ENCODE measurements around the gene PAX5. TPM values are rescaled to one million over a fixed set of nuclear protein-coding genes. Genes with fewer than 3 reads are reported as not detected.

Gene PAX5
- polyA plus RNA-seq, 1 donor from 2014 or later = not detected

GRCh38 chr9:36939214-36939613 is 94.9 kb downstream of the PAX5 start:
- H3K9me2 ChIP-seq (ENCODE audit: insufficient read depth, low read length) = no peaks in the 10 kb centered on the region
- TF ChIP-seq REST (IDR thresholded peaks at IDR 0.05; ENCODE audit: borderline replicate concordance) (no peak), EP300 (conservative IDR thresholded peaks at IDR 0.05; ENCODE audit: poor library complexity, severe bottlenecking) (no peak), RAD21 (conservative IDR thresholded peaks at IDR 0.05) (no peak), EZH2 (IDR thresholded peaks at IDR 0.05; ENCODE audit: borderline replicate concordance, insufficient read depth, low read length, poor library complexity, severe bottlenecking) (no peak), CTCF (IDR thresholded peaks at IDR 0.05; ENCODE audit: poor library complexity, severe bottlenecking) (no peak)

GRCh38 chr9:36938617-36939016 is 95.5 kb downstream of the PAX5 start:
- H3K9me3 ChIP-seq (ENCODE audit: low read length) = no peaks in the 10 kb centered on the region
- H3K79me2 ChIP-seq (replicated peaks; ENCODE audit: insufficient read depth, low read length) = no peaks in the 10 kb centered on the region
- TF ChIP-seq MXI1 (conservative IDR thresholded peaks at IDR 0.05; ENCODE audit: poor library complexity, severe bottlenecking) (no peak), REST (IDR thresholded peaks at IDR 0.05; ENCODE audit: borderline replicate concordance) (no peak), TAF1 (IDR thresholded peaks at IDR 0.05; ENCODE audit: low read depth) (no peak), SMC3 (conservative IDR thresholded peaks at IDR 0.05; ENCODE audit: poor library complexity) (no peak), RAD21 (conservative IDR thresholded peaks at IDR 0.05) (no peak)
- no peak overlapping the region for H3K4me3 ChIP-seq (ENCODE audit: low read length)
- H3F3A ChIP-seq (ENCODE audit: insufficient read depth, low read length, poor library complexity, severe bottlenecking) = no peaks in the 10 kb centered on the region
- no peaks in the 10 kb centered on the region for H3K27me3 ChIP-seq (ENCODE audit: insufficient read depth, low read depth, low read length)
- H2AFZ ChIP-seq (ENCODE audit: low read depth, low read length) = no peak overlapping the region
- no peak overlapping the region for H3K27ac ChIP-seq (ENCODE audit: low read length)
- no peak overlapping the region for H3K4me2 ChIP-seq (ENCODE audit: low read length)
- no peak overlapping the region for H3K9ac ChIP-seq (ENCODE audit: low read length)
- H3K9me2 ChIP-seq (ENCODE audit: insufficient read depth, low read length) = no peaks in the 10 kb centered on the region
- H3K36me3 ChIP-seq (ENCODE audit: insufficient read depth, low read length) = no peaks in the 10 kb centered on the region
- no peaks in the 10 kb centered on the region for H4K20me1 ChIP-seq (ENCODE audit: insufficient read depth)

More at GRCh38 chr9:36939214-36939613, 94.9 kb downstream of the PAX5 start:
- H2AFZ ChIP-seq (ENCODE audit: low read depth, low read length) = no peak overlapping the region
- no peak overlapping the region for H3K4me2 ChIP-seq (ENCODE audit: low read length)
- no peaks in the 10 kb centered on the region for H3K36me3 ChIP-seq (ENCODE audit: insufficient read depth, low read length)
- H3K27me3 ChIP-seq (ENCODE audit: insufficient read depth, low read depth, low read length) = no peaks in the 10 kb centered on the region
- no peak overlapping the region for H3K9ac ChIP-seq (ENCODE audit: low read length)
- no peaks in the 10 kb centered on the region for H3F3A ChIP-seq (ENCODE audit: insufficient read depth, low read length, poor library complexity, severe bottlenecking)
- H4K20me1 ChIP-seq (ENCODE audit: insufficient read depth) = no peaks in the 10 kb centered on the region
- no peak overlapping the region for H3K4me3 ChIP-seq (ENCODE audit: low read length)
- H3K79me2 ChIP-seq (replicated peaks; ENCODE audit: insufficient read depth, low read length) = no peaks in the 10 kb centered on the region
- H3K27ac ChIP-seq (ENCODE audit: low read length) = no peak overlapping the region
- no peaks in the 10 kb centered on the region for H3K9me3 ChIP-seq (ENCODE audit: low read length)
